ENCODE data around the gene STYK1. TPM values are rescaled to one million over a fixed set of nuclear protein-coding genes. Genes with fewer than 3 reads are reported as not detected.
A peak's percentile ranks its signal among the peaks of the same experiment; 100 is the strongest.

STYK1 gene, protein sequence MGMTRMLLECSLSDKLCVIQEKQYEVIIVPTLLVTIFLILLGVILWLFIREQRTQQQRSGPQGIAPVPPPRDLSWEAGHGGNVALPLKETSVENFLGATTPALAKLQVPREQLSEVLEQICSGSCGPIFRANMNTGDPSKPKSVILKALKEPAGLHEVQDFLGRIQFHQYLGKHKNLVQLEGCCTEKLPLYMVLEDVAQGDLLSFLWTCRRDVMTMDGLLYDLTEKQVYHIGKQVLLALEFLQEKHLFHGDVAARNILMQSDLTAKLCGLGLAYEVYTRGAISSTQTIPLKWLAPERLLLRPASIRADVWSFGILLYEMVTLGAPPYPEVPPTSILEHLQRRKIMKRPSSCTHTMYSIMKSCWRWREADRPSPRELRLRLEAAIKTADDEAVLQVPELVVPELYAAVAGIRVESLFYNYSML
- 0.92 TPM for polyA plus RNA-seq (2012; ENCODE audit: low read depth, missing spikeins)

DNA sequence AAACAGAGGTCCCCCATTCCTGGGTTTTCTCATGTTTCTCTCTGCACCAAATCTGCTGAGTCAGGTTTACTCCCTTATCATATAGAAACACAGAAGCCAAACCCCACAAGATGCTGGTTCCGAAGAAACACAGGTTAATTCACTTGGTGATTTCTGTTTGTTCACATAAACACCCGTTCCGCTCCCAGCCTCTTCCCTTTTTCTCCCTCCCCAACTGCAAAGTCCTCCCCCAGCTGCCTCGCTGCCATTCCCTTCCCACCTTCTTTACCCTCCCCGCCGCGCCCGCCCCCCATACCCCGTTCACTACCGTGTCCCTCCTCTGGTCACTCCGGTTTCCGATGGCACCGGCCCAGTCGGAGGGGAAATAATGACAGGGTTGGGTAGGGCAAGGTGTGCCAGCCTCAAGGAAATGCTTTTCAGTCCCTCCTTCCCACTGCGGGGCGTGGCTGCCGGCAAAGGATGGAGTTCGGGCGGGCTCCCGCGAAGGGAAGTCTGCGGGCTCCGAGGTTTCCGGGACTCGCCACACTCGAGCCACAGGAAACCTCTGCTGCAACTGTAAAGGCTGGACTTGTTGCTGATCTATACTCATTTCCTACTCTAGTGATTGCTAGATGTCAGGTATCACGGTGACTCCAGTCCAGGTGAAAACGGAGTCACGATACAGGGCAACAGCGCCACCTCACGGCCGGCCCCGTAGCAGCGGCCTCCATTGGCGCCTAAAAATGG, at the start of gene STYK1:
TSS of gene STYK1 (minus strand) at position 394 of the 726 bp plus-strand sequence. CDS start 39,434 bp downstream, outside the sequence.
- TF ChIP-seq PAX5 (IDR thresholded peaks at IDR 0.05; ENCODE audit: insufficient read depth, low read length, severe bottlenecking) (no peak), TAF1 (IDR thresholded peaks at IDR 0.05; ENCODE audit: low read depth, low read length) (no peak), POLR2A (IDR thresholded peaks at IDR 0.05; ENCODE audit: low read depth, low read length) (no peak), POLR2AphosphoS5 (IDR thresholded peaks at IDR 0.05; ENCODE audit: low read depth, low read length) (no peak), POU2F2 (IDR thresholded peaks at IDR 0.05; ENCODE audit: low read depth, low read length) (no peak), SPI1 (IDR thresholded peaks at IDR 0.05; ENCODE audit: low read depth, low read length) (no peak)
- DNase-seq (ENCODE audit: insufficient read length, low spot score) = peak; percentile 48
- FAIRE-seq = peak; percentile 98

DNA sequence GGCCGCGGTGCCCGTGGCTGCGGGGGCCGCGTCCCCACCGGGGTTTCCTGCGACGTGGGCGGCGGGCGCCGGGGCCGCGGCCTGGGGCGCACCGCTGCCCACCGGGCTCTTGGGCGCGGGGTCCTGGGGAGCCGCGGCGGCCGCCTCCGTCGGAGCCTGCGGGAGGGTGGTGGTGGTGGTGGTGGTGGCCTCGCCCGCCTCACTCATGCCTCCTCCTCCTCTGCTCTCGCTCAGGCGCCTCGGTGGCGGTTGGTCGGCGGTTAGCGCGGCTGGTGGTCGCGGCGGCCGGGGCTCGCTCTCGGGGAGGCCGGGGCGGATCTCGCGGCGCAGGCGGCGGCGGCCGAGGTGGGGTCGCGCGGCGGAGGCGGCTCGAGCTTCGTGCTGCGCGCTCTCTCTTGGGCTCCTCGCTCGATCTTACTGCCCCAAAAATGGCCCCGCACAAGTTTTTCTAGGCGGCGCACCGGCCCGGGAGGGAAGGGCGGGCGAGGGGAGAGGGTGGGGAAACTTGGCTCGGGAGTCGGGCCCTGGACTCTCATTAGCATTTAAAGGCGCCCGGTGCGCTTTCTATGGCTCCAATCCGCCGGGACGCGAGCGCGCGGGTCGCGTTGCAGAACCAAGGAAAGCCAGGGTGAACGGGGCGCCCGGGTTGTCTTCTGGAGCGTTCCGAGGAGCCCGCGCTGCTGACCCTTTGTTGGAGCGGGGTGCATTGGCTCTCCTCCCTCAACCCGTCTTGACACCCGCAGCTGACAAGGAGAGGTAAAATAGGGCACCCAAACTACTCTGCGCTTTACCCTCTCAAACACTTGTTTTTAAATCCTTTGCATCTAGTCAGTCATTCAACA, 49.3 kb upstream of the STYK1 start, which contains the start of gene YBX3:
TSS of gene YBX3 (minus strand) at position 419 of the 842 bp plus-strand sequence. CDS start at position 207, 212 bp downstream.
- TF ChIP-seq POU2F2 (IDR thresholded peaks at IDR 0.05; ENCODE audit: low read depth, low read length) (peak; percentile 65; the same call in 1 of the 2 replicates), POLR2AphosphoS5 (IDR thresholded peaks at IDR 0.05; ENCODE audit: low read depth, low read length) (no peak; the same call in 1 of the 2 replicates), SPI1 (IDR thresholded peaks at IDR 0.05; ENCODE audit: low read depth, low read length) (no peak), POLR2A (IDR thresholded peaks at IDR 0.05; ENCODE audit: low read depth, low read length) (0 out of 2 replicates have a peak, but pooled peaks have one; percentile 25)
- DNase-seq (ENCODE audit: insufficient read length, low spot score) = peak; percentile 68
- no peak for FAIRE-seq

DNA sequence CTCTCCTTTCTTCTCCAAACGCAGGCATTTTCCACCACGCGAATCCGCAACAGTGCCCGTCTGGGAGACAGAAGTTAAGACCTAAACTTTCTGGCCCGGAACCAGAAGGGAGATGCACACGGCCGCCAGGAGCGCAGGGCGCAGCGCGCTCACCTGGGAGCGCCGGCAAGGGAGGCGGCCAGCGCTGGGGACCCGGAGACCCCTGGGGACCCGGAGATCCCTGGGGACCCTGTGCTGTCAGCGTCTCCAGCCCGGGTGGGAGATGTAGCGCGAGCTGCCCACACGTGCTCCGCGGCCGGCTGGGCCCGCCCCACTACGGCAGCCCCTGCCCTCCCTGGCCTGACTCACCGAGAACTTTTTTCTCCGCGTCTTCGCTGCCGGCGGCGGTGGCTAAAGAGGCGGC, 48.7 kb upstream of the STYK1 start:
- peak; percentile 50 for DNase-seq (ENCODE audit: insufficient read length, low spot score)
- TF ChIP-seq POLR2A (IDR thresholded peaks at IDR 0.05; ENCODE audit: low read depth, low read length) = 0 out of 2 replicates have a peak, but pooled peaks have one; percentile 39
- no peak for TF ChIP-seq PAX5 (IDR thresholded peaks at IDR 0.05; ENCODE audit: insufficient read depth, low read length, severe bottlenecking)
- FAIRE-seq = peak; percentile 55

DNA sequence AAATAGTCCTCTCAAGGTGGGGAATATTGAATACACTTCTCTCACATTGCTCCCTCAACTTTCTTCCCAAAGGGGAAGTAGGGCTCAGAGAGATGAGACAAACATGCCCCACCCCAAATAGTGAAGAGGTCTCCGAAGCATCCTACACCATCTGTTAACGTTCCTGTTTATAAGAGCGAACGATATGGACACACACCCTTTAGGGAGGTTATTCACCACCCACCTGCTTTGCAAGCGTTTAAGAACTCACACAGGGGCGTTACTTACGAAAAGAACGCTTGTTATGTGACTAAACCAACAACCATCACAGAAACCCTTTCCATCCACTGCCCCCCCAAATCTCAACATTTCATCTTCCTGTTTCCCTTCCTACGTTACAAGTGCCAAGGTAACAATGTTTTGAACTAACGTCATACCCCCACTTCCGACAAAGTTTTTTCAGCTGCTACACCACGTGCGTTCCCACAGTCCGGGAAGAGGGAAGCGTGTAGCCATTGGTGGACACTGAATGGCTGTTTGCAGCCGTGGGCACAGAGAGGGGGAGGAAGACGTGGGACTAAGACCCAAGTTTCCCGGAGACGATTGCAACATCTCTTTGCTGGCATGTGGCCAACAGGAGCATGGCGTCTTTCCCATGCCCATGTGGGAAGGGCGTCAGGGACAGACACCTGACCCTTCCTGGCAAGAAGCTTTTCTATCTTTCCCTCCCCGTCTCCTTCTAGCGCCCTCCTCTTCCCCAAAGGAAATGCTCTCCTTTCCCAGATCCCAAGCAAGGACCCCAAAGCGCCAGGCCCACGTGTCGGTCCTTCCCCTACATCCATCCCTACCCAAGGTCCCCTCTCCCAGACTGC, 48.0 kb upstream of the STYK1 start:
- peak; percentile 92 for FAIRE-seq
- peak; percentile 13 for DNase-seq (ENCODE audit: insufficient read length, low spot score)
- TF ChIP-seq PAX5 (IDR thresholded peaks at IDR 0.05; ENCODE audit: insufficient read depth, low read length, severe bottlenecking) (no peak), TAF1 (IDR thresholded peaks at IDR 0.05; ENCODE audit: low read depth, low read length) (0 out of 2 replicates have a peak, but pooled peaks have one; percentile 25), POLR2AphosphoS5 (IDR thresholded peaks at IDR 0.05; ENCODE audit: low read depth, low read length) (0 out of 2 replicates have a peak, but pooled peaks have one; percentile 22), SPI1 (IDR thresholded peaks at IDR 0.05; ENCODE audit: low read depth, low read length) (0 out of 2 replicates have a peak, but pooled peaks have one; percentile 10), POLR2A (IDR thresholded peaks at IDR 0.05; ENCODE audit: low read depth, low read length) (peak; percentile 61; the same call in 1 of the 2 replicates), POU2F2 (IDR thresholded peaks at IDR 0.05; ENCODE audit: low read depth, low read length) (no peak)

DNA sequence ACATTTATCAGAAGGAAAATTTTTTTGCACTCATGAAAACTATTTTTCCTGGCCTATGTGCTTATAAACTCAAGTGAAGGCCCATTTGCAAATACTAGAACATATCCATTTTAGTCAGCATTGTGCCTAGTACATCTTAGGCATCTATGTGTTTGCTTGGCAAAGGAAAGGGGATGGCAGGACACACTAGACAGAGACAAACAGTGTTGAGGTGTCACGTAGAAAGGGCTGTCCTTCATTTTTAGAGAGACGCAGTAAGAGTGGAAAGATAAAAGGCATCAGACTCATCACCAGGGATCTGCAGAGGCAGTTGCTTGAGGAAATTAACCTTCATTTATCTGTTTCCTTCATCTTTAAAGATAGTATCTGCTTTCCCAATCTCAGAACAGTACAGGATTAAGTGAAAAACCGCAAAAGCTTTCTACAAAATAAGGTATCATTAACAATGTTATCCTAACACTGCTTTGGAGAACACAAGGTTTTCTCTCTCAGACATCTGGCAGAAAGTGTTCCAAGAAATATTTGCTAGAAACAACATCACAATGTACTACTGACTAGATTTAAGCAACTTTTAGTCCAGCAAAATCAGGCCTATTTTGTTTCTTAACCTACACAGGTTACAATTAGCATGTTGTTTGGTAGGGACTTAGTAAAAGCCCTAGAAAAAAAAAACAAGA, 47.3 kb upstream of the STYK1 start:
- DNase-seq (ENCODE audit: insufficient read length, low spot score) (no peak), FAIRE-seq (peak; percentile 13)
- TF ChIP-seq POLR2A (IDR thresholded peaks at IDR 0.05; ENCODE audit: low read depth, low read length) = no peak
- no peak for TF ChIP-seq PAX5 (IDR thresholded peaks at IDR 0.05; ENCODE audit: insufficient read depth, low read length, severe bottlenecking)
- no peak for TF ChIP-seq POLR2AphosphoS5 (IDR thresholded peaks at IDR 0.05; ENCODE audit: low read depth, low read length)
- no peak for TF ChIP-seq POU2F2 (IDR thresholded peaks at IDR 0.05; ENCODE audit: low read depth, low read length)
- no peak for TF ChIP-seq SPI1 (IDR thresholded peaks at IDR 0.05; ENCODE audit: low read depth, low read length)
- TF ChIP-seq TAF1 (IDR thresholded peaks at IDR 0.05; ENCODE audit: low read depth, low read length) = no peak

DNA sequence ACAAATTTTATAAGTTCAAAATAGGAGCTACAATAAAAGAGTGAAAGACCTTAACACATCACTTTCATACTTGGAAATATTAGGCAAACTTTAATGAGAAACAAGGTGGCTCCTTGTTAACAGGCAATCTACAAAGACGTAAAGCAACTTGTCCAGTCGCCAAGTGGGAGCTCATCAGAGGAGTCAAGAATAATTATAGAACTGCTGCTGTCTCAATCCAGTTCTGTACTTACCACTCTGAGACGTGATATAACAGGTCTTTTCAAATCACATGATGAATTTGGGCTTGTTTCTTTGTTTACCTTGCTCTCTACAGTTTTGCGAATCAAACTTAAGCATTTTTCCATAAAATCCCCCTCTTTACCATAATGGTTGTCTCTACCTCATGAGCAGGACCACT, 45.6 kb upstream of the STYK1 start:
- no peak for TF ChIP-seq POLR2A (IDR thresholded peaks at IDR 0.05; ENCODE audit: low read depth, low read length)
- TF ChIP-seq POU2F2 (IDR thresholded peaks at IDR 0.05; ENCODE audit: low read depth, low read length) = no peak
- no peak for TF ChIP-seq SPI1 (IDR thresholded peaks at IDR 0.05; ENCODE audit: low read depth, low read length)
- no peak for TF ChIP-seq TAF1 (IDR thresholded peaks at IDR 0.05; ENCODE audit: low read depth, low read length)
- TF ChIP-seq POLR2AphosphoS5 (IDR thresholded peaks at IDR 0.05; ENCODE audit: low read depth, low read length) = no peak
- no peak for TF ChIP-seq PAX5 (IDR thresholded peaks at IDR 0.05; ENCODE audit: insufficient read depth, low read length, severe bottlenecking)
- FAIRE-seq = no peak
- no peak for DNase-seq (ENCODE audit: insufficient read length, low spot score)

DNA sequence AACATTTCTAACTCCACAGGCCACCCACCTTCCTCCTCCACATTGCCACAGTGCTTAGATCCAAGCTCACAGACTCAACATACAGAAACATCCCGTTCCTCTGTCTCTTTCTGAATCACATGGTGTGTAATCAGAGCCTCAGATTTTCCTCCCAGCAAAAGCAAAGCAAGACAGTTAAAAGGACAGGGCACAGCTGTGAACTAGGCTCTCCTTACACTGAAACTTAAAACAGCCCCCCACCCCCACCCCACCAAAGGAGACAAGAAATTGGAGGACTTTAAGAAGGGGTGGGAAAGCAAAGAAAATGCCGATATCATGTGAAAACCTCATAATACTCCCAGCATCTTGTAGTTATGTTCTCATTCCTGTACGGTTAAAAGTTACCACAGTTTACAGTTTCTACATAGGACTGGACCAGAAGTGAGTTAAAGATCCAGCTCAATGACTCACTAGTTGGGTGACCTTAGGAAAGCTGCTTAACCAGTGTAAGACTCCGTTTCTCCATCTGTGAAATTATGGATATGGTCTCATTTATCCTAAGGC, 44.5 kb upstream of the STYK1 start:
- TF ChIP-seq POU2F2 (IDR thresholded peaks at IDR 0.05; ENCODE audit: low read depth, low read length) (no peak), POLR2AphosphoS5 (IDR thresholded peaks at IDR 0.05; ENCODE audit: low read depth, low read length) (no peak), SPI1 (IDR thresholded peaks at IDR 0.05; ENCODE audit: low read depth, low read length) (no peak), TAF1 (IDR thresholded peaks at IDR 0.05; ENCODE audit: low read depth, low read length) (no peak), PAX5 (IDR thresholded peaks at IDR 0.05; ENCODE audit: insufficient read depth, low read length, severe bottlenecking) (no peak), POLR2A (IDR thresholded peaks at IDR 0.05; ENCODE audit: low read depth, low read length) (no peak)
- DNase-seq (ENCODE audit: insufficient read length, low spot score) (no peak), FAIRE-seq (no peak)

Data from GM12891 (cell line).